Heart right ventricle (tissue), 16 donors: ENCODE results near the gene OR2Z1. TPM values are rescaled to one million over a fixed set of nuclear protein-coding genes. Genes with fewer than 3 reads are reported as not detected.
"Not testable (repeated sequence)": the region's sequence is repeated elsewhere in the genome, so short reads cannot be mapped to it uniquely, and the experiment has no call there.

Experiments
- ATAC-seq, 8 donors: fragments of 200-7000 bp; cut with Tn5 transposase; one replicate each; pipeline ENCODE4 v1.9.1; 2020; ENCODE audit warnings: mild to moderate bottlenecking in 8 of 8, moderate library complexity in 8 of 8, moderate number of reproducible peaks in 1 of 8
- DNase-seq, 2 donors: peaks; one replicate each; pipeline ENCODE4 v3.0.0-alpha.2; 2020
- H3K27ac ChIP-seq, 10 donors: fragments of 200-600 bp; sonication (generic) in 2 of 10; one replicate each; pipeline versions ENCODE4 v1.5.0 to v1.8.0; 2020 to 2022; ENCODE audit warnings: mild to moderate bottlenecking in 3 of 10
- H3K27me3 ChIP-seq, 7 donors: fragments of 200-600 bp; one replicate each; pipeline ENCODE4 v1.8.0; 2021 to 2022; ENCODE audit warnings: mild to moderate bottlenecking in 2 of 7
- H3K36me3 ChIP-seq, 9 donors: fragments of 200-600 bp; sonication (generic) in 1 of 9; one replicate each; pipeline versions ENCODE4 v1.5.0 to v1.8.0; 2020 to 2022; ENCODE audit warnings: mild to moderate bottlenecking in 2 of 9
- H3K4me1 ChIP-seq, 9 donors: fragments of 200-600 bp; sonication (generic) in 1 of 9; one replicate each; pipeline versions ENCODE4 v1.5.0 to v1.8.0; 2020 to 2022; ENCODE audit warnings: mild to moderate bottlenecking in 4 of 9
- H3K4me3 ChIP-seq, 10 donors: fragments of 200-600 bp; sonication (generic) in 2 of 10; one replicate each; pipeline versions ENCODE4 v1.5.0 to v1.8.0; 2020 to 2022; ENCODE audit warnings: mild to moderate bottlenecking in 7 of 10, moderate library complexity in 2 of 10
- H3K9me3 ChIP-seq, 11 donors: fragments of 200-600 bp in 10 of 11; sonication (generic) in 2 of 11; one replicate each; pipeline versions ENCODE4 v1.5.0 to v1.8.0; 2013 to 2022; ENCODE audit warnings: mild to moderate bottlenecking in 2 of 11, control low read depth in 1 of 11, moderate library complexity in 1 of 11
- CTCF ChIP-seq, 9 donors: fragments of 200-600 bp; sonication (generic) in 2 of 9; IDR thresholded peaks; one replicate each; pipeline versions ENCODE4 v1.5.0 to v1.8.0; 2021 to 2022; ENCODE audit warnings: antibody characterized with exemption in 9 of 9, mild to moderate bottlenecking in 5 of 9, moderate library complexity in 1 of 9
- WGBS, 2 donors: extraction: QIAGEN DNeasy Blood & Tissue Kit; methylation state at CpG; one replicate each; pipeline ENCODE4 v1.1.7; 2013; ENCODE audit warnings: inconsistent platforms in 1 of 2; 5-methylcytosine and 5-hydroxymethylcytosine counted together
- intact Hi-C, 10 donors: fragments of 100-400 bp; cut with DNase I; formaldehyde crosslinking; loops; one replicate each; pipeline versions ENCODE4 v1.11.1 to v1.14.2; 2022
- polyA plus RNA-seq, 2 donors: library from polyadenylated mRNA; stranded (reverse); fragments of 200-250 nt; gene quantifications; one replicate each; pipeline ENCODE4 v1.2.3, GENCODE V29; 2013
- total RNA-seq, 10 donors: library from RNA; stranded (reverse); fragmentation: NEBNext Ultra II Directional in 3 of 10; extraction: Animal tissue kit (Norgen Biotek cat#: 25700) in 3 of 10; gene quantifications; one replicate each; pipeline versions ENCODE4 v1.2.1 to v1.2.4, GENCODE V29; 2021 to 2023
- donor health status: Arrhythmogenic right ventricular cardiomyopathy.
- donor health status: ischemic (EF 13 %, LVEDD 7.1; RV severe dilation, severe dysfunction).
- donor health status: healthy with polysubstance abuse.
- donor health status: DM: no; HTN: yes; CAD: no.
- donor health status: DM: no; HTN: no; CAD: no.
- donor health status: ischemic (EF 25% LVEDD 6.9; RV normal size, moderate dysfunction).
- donor health status: ischemic (EF 25% LVEDD 5.7; RV mildly dilated, moderate dysfunction).
- donor health status: healthy.
- donor health status: DM: yes; HTN: yes; CAD: no.
- donor health status: Ischemic cardiomyopathy.
- donor health status: ischemic (EF 35%, LVEDD 5.7; RV mildly dilated, moderate dysfunction).
- donor health status: nonischemic (EF 11% LVEDD 7.7; RV severe dilation, severe dysfunction).
- donor health status: DM: yes; HTN: yes; CAD: no.
- donor health status: PGD.
- donor health status: ischemic (EF 29% LVEDD 5.4; RV normal size, mild dysfunction).
- donor health status: nonischemic (EF 23%, LVEDD 6.1; RV moderate dilation, normal function).

The OR2Z1 gene
- total and polyA plus RNA-seq, 12 donors: not detected

DNA sequence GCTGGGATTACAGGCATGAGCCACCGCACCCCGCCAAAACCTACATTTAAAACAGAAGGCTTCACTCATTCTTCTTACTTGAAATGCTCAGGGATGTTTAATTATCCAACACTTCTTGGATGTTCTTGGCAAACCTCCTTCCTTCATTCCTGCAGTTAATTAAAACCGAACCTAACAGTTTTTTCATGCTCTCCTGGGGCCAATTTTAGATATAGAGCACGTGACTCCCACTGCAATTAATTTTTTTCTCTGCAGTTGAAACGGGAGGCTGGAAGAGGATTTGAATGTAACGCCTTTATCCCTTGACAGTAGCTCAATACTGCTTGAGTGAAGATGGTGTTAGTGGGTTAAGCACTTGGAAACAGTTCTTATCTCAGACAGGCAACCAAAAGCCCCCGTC lies 18.2 kb upstream of the OR2Z1 start:
- intact Hi-C loops: no loop called here
- no peak overlapping the region for H3K27ac ChIP-seq
- no peak overlapping the region for H3K4me3 ChIP-seq
- TF ChIP-seq CTCF (IDR thresholded peaks at IDR 0.05): no peak
- peaks cover 0 to 44% (median 28%) of the 10 kb centered on the region in 7 donors for H3K27me3 ChIP-seq
- DNase-seq (no peak), ATAC-seq (no peak)
- H3K4me1 ChIP-seq: no peaks in the 10 kb centered on the region
- no peaks in the 10 kb centered on the region for H3K9me3 ChIP-seq
- 37 to 43% methylated on average over 7 of the region's 7 CpGs for WGBS, 2 donors
- no peaks in the 10 kb centered on the region for H3K36me3 ChIP-seq

DNA sequence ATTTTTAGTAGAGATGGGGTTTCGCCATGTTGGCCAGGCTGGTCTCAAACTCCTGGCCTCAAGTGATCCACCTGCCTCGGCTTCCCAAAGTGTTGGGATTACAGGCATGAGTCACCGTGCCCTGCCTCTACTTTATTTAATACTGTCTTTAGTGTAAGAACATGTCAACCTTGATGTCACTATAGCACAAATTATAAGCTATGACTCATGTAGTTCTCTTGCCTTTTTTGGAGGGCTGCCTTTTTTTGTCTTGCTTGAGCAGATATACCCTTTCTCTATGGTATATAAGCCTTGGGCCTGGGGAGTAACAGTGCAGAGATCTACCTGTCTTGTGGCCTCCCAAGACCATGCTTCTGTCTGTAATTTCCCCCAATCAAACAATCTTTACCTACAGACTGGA lies 16.1 kb upstream of the OR2Z1 start:
- intact Hi-C loops: not testable (repeated sequence)

DNA sequence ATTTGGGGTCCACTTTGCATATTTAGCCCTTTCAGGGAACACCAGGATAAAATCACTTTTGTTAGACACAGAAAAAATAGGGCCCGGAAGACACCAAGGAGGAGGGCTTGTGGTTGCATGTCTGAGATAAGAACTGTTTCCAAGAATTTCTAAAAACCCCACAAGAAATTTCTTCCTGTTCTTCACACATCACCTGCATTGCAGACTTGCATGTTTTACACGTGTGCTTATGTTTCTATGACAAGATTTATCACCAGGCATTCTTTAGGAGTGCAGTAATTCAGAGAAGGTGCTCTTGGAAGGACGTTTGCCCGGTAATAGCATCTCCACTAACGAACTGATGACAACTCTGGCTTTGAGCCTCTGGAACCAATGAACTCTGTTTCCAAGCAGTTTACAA lies 15.7 kb upstream of the OR2Z1 start:
- no peak for TF ChIP-seq CTCF (IDR thresholded peaks at IDR 0.05)
- Histone ChIP-seq H3K27me3 (peaks cover 0 to 23% (median 11%) of the 10 kb centered on the region in 7 donors), H3K4me1 (no peaks in the 10 kb centered on the region), H3K4me3 (no peak overlapping the region), H3K27ac (no peak overlapping the region), H3K9me3 (no peaks in the 10 kb centered on the region), H3K36me3 (no peaks in the 10 kb centered on the region)
- intact Hi-C loops: no loop called here
- DNase-seq: no peak
- WGBS, 2 donors: 33 to 48% methylated on average over 5 of the region's 5 CpGs
- no peak for ATAC-seq

More for the DNA sequence above, 16.1 kb upstream of the OR2Z1 start:
- peaks cover 0 to 26% (median 11%) of the 10 kb centered on the region in 7 donors for H3K27me3 ChIP-seq
- not testable (repeated sequence) for H3K4me3 ChIP-seq, H3K36me3 ChIP-seq, H3K9me3 ChIP-seq, H3K4me1 ChIP-seq, ATAC-seq, H3K27ac ChIP-seq, DNase-seq
- WGBS, 2 donors: 80 to 91% methylated on average over 3 of the region's 3 CpGs

- WGBS, 2 donors: 83 to 86% methylated on average over 7 of the region's 7 CpGs
- not testable (repeated sequence) for ATAC-seq
Observed at GRCh38 chr19:8710337-8710736, 11.1 kb upstream of the OR2Z1 start.

GRCh38 chr19:8722032-8722431 lies 598 bp downstream of the OR2Z1 start:
- ATAC-seq (no peak), DNase-seq (no peak)
- peaks cover 0 to 10% (median 0%) of the 10 kb centered on the region in 7 donors for H3K27me3 ChIP-seq
- no peak overlapping the region for H3K4me3 ChIP-seq
- no peak for TF ChIP-seq CTCF (IDR thresholded peaks at IDR 0.05)
- intact Hi-C loops: no loop called here
- peaks cover 0 to 10% (median 0%) of the 10 kb centered on the region in 11 donors for H3K9me3 ChIP-seq
- H3K36me3 ChIP-seq: no peaks in the 10 kb centered on the region
- H3K27ac ChIP-seq: no peak overlapping the region
- WGBS, 2 donors: 43 to 45% methylated on average over 2 of the region's 2 CpGs
- H3K4me1 ChIP-seq: no peaks in the 10 kb centered on the region

More at GRCh38 chr19:8710337-8710736, 11.1 kb upstream of the OR2Z1 start:
- H3K27me3 ChIP-seq, H3K4me1 ChIP-seq, H3K27ac ChIP-seq, intact Hi-C loops, H3K36me3 ChIP-seq, DNase-seq, H3K4me3 ChIP-seq: not testable (repeated sequence)
- H3K9me3 ChIP-seq: peaks cover 0 to 25% (median 9%) of the 10 kb centered on the region in 11 donors
